Pancreas (tissue), 10 donors: ENCODE measurements around the gene PANK2. TPM values are rescaled to one million over a fixed set of nuclear protein-coding genes. Genes with fewer than 3 reads are reported as not detected.
A peak's percentile ranks its signal among the peaks of the same experiment; 100 is the strongest.
"Not testable (repeated sequence)": the region's sequence is repeated elsewhere in the genome, so short reads cannot be mapped to it uniquely, and the experiment has no call there.

Experiments
- ATAC-seq, 4 donors: fragments of 200-7000 bp; cut with Tn5 transposase; one replicate each; pipeline versions ENCODE4 v1.8.0 to v1.9.1; 2020; ENCODE audit warnings: mild to moderate bottlenecking in 4 of 4, moderate library complexity in 4 of 4
- DNase-seq, 6 donors: peaks; one replicate each; pipeline ENCODE4 v3.0.0-alpha.2; 2020
- FAIRE-seq: peaks from 2 replicates; lab custom pipeline; 2012; peaks lifted over from hg19 to GRCh38; lab: Jason Lieb, UNC
- H3K27ac ChIP-seq, 4 donors: fragments of 200-600 bp; sonication (generic); 1 replicate in 3 of 4; 2 replicates in 1 of 4; pipeline versions ENCODE4 v1.5.0 to v1.8.0; 2020
- H3K27me3 ChIP-seq, 4 donors: fragments of 200-600 bp; one replicate each; pipeline ENCODE4 v1.8.0; 2021
- H3K36me3 ChIP-seq, 3 donors: fragments of 200-600 bp; sonication (generic) in 1 of 3; one replicate each; pipeline versions ENCODE4 v1.5.0 to v1.8.0; 2020 to 2021
- H3K4me1 ChIP-seq, 3 donors: fragments of 200-600 bp; one replicate each; pipeline ENCODE4 v1.8.0; 2021
- H3K4me3 ChIP-seq, 4 donors: fragments of 200-600 bp; sonication (generic) in 2 of 4; one replicate each; pipeline versions ENCODE4 v1.5.0 to v1.8.0; 2020 to 2021
- H3K9me3 ChIP-seq, 4 donors: fragments of 200-600 bp; one replicate each; pipeline ENCODE4 v1.8.0; 2021
- WGBS, 2 donors: extraction: QIAGEN DNeasy Blood & Tissue Kit; methylation state at CpG; one replicate each; pipeline ENCODE4 v1.1.7; 2013; 5-methylcytosine and 5-hydroxymethylcytosine counted together
- intact Hi-C, 3 donors: fragments of 100-400 bp; cut with DNase I; formaldehyde crosslinking; loops; one replicate each; pipeline versions ENCODE4 v1.11.1 to v1.14.2; 2022
- polyA plus RNA-seq, 2 donors: library from polyadenylated mRNA; stranded (reverse); fragments of 200-250 nt; gene quantifications; one replicate each; pipeline ENCODE4 v1.2.3, GENCODE V29; 2013
- total RNA-seq, 6 donors: library from RNA; stranded (reverse); fragmentation: NEBNext Ultra II Directional in 4 of 6; extraction: Animal tissue kit (Norgen Biotek cat#: 25700) in 4 of 6; gene quantifications; one replicate each; pipeline versions ENCODE4 v1.2.1 to v1.2.4, GENCODE V29; 2021 to 2023
- TF ChIP-seq, protein P1 (sequence below), 4 donors: fragments of 200-600 bp; sonication (generic) in 3 of 4; IDR thresholded peaks; one replicate each; pipeline versions ENCODE4 v1.5.0 to v1.8.0; 2021; ENCODE audit warnings: antibody characterized with exemption in 4 of 4
- donor health status: healthy with polysubstance abuse.
- donor health status: DM: no; HTN: no; CAD: no; lungs with moderate emphysema.
- donor health status: DM: no; HTN: no; CAD: no.
- donor health status: control.
- donor health status: control.
- donor health status: Bipolar disorder and iron deficiency.
- donor health status: DM: yes; HTN: yes; CAD: no.
- donor health status: DM: no; HTN: no; CAD: no.
- donor health status: DM: no; HTN: no; CAD: no.
- donor health status: DM: yes; HTN: yes; CAD: no.

The PANK2 gene
- total RNA-seq (10 to 100 TPM; 10.1 to 18.0 (median 12.5) TPM), polyA plus RNA-seq (10 to 100 TPM; 14.6 to 23.4 TPM)

DNA sequence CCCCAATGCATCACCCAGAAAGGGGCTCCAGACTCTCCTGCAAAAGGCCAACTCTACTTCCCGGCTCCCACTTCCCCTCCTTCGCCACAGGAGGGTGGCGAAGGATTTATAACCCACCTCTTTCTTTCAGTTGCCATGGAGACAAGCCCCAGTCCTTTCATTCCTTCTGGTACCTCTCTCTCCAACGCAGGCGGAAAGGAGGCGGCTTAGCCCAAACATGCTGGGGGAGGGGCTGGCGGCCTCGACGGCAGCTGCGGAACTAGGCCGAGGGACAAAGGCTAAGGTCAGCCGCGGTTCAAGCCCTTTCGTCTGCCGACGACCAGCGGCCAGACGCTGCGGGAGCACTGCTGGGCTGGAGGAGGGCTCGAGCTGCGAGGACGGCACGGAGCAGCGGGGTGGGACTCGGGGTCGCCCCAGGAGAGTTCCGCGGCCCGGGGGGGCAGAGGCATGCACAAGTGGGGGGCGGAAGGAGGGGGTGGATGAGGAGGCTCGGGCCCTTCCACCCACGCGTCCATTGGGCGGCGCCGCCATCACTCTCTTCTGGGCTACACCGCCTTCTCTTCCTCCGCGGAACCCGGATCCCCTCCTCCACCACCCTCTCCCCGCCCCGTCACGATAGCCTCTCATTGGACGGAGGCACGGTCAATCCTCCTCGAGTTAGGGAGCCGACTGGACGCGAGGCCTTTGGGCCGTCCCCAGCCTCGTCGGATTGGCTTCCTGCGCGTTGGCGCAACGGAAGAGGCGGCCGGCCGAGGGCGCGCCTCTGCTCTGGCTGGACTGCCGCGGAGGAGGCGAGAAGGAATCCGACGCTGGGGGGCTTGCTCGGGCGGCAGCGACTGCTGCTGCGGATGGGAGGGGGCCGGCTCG, at the start of gene PANK2:
Gene PANK2, plus strand, starts transcription at position 766 of the 867 bp plus-strand sequence.
- intact Hi-C loops: loop anchor here in 1 of 3 donors (10.0 kb wide), 1 partner anchor 196 kb away; no protein-coding TSS in a partner anchor
- FAIRE-seq (peak; percentile 60), DNase-seq (peak; percentile 94 to 99 (median 99)), ATAC-seq (peak; percentile 94 to 99 (median 96))
- TF ChIP-seq, protein P1, sequence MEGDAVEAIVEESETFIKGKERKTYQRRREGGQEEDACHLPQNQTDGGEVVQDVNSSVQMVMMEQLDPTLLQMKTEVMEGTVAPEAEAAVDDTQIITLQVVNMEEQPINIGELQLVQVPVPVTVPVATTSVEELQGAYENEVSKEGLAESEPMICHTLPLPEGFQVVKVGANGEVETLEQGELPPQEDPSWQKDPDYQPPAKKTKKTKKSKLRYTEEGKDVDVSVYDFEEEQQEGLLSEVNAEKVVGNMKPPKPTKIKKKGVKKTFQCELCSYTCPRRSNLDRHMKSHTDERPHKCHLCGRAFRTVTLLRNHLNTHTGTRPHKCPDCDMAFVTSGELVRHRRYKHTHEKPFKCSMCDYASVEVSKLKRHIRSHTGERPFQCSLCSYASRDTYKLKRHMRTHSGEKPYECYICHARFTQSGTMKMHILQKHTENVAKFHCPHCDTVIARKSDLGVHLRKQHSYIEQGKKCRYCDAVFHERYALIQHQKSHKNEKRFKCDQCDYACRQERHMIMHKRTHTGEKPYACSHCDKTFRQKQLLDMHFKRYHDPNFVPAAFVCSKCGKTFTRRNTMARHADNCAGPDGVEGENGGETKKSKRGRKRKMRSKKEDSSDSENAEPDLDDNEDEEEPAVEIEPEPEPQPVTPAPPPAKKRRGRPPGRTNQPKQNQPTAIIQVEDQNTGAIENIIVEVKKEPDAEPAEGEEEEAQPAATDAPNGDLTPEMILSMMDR (IDR thresholded peaks at IDR 0.05): peak in 1 of 4 donors; percentile 19
- Histone ChIP-seq H3K36me3 (no peaks in the 10 kb centered on the region), H3K9me3 (no peaks in the 10 kb centered on the region), H3K4me1 (peaks cover 0 to 23% (median 11%) of the 10 kb centered on the region in 3 donors), H3K27me3 (no peaks in the 10 kb centered on the region), H3K4me3 (peak within 1 kb of the TSS; percentile 85 to 99 (median 95)), H3K27ac (peak within 1 kb of the TSS; percentile 85 to 88 (median 88))
- 1% methylated on average over 60 to 69 of the region's 72 CpGs for WGBS, 2 donors

DNA sequence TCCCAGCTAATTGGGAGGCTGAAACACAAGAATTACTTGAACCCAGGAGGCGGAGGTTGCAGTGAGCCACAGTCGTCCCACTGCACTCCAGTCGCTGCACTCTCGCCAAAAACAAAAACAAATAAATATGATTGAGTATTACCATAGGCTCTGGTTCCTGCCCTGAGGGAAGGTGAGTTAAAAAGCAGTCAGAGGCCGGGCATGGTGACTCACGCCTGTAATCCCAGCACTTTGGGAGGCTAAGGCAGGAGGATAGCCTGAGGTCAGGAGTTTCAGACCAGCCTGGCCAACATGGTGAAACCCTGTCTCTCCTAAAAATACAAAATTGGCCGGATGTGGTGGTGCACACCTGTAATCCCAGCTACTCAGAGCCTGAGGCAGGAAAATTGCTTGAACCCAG, 49.0 kb upstream of the PANK2 start:
- H3K4me1 ChIP-seq, H3K9me3 ChIP-seq, H3K36me3 ChIP-seq, ATAC-seq, H3K4me3 ChIP-seq, DNase-seq, H3K27ac ChIP-seq, H3K27me3 ChIP-seq, intact Hi-C loops, FAIRE-seq: not testable (repeated sequence)
- 94 to 96% methylated on average over 7 of the region's 7 CpGs for WGBS, 2 donors

DNA sequence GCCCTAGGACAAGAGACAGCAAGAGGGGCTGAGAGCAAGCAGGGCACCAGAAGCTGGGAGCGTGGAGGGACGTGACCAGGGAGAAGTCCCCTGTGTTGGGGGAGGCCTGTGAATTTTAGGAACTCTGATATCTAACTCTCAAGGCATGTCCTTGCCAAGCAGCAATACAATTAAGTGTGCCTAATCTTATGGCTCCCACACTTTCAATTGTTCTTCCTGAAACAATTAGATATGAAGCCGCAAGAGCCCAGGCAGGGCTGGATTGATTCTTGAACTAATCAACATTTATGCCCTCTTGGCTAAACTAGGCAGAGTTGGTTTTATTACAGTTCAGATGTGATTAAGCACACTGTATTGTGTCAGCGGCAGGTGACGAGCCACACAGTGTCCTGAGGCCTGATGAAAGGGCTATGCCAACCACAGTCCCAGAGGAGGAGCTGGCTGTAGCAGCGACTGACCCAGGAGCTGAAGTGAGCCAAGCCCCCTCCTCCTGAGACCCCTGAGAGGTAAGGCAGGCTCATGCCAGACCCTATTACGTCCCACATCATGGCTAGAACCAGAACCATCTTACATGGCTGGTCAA, 46.7 kb upstream of the PANK2 start:
- Histone ChIP-seq H3K4me3 (no peak overlapping the region), H3K27ac (no peak overlapping the region)
- WGBS, 2 donors: 84 to 86% methylated on average over 7 of the region's 7 CpGs

DNA sequence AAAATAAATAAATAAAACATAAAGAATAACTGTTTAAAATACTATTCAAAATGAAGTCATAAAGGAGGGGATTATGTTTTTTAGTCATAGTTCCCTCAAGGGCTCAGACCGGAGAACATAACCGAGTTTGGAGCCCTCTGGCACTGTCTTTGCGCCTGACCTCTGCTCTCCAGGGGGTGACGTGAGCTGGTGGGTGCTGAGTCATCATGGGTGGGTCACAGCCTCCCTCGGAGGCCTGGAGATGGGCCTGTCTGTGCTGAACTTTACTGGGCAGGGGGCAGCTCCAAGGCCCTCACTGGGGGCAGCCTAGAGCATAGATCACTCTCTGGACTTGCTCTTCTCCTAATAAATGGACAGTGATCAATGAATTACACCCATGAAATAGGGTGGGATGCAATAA, 45.7 kb upstream of the PANK2 start:
- Histone ChIP-seq H3K4me3 (no peak overlapping the region), H3K27ac (no peak overlapping the region), H3K36me3 (no peaks in the 10 kb centered on the region), H3K9me3 (no peaks in the 10 kb centered on the region), H3K27me3 (no peaks in the 10 kb centered on the region), H3K4me1 (peaks cover 0 to 3% (median 0%) of the 10 kb centered on the region in 3 donors)
- 69 to 76% methylated on average over 5 of the region's 5 CpGs for WGBS, 2 donors
- no peak for ATAC-seq
- DNase-seq: no peak
- TF ChIP-seq, protein P1 (IDR thresholded peaks at IDR 0.05): no peak
- no peak for FAIRE-seq
- intact Hi-C loops: no loop called here

More for the DNA sequence above, 46.7 kb upstream of the PANK2 start:
- no peaks in the 10 kb centered on the region for H3K4me1 ChIP-seq
- ATAC-seq: no peak
- H3K27me3 ChIP-seq: no peaks in the 10 kb centered on the region
- no peaks in the 10 kb centered on the region for H3K36me3 ChIP-seq
- DNase-seq: no peak
- intact Hi-C loops: no loop called here
- no peaks in the 10 kb centered on the region for H3K9me3 ChIP-seq
- TF ChIP-seq, protein P1 (IDR thresholded peaks at IDR 0.05): no peak
- no peak for FAIRE-seq

DNA sequence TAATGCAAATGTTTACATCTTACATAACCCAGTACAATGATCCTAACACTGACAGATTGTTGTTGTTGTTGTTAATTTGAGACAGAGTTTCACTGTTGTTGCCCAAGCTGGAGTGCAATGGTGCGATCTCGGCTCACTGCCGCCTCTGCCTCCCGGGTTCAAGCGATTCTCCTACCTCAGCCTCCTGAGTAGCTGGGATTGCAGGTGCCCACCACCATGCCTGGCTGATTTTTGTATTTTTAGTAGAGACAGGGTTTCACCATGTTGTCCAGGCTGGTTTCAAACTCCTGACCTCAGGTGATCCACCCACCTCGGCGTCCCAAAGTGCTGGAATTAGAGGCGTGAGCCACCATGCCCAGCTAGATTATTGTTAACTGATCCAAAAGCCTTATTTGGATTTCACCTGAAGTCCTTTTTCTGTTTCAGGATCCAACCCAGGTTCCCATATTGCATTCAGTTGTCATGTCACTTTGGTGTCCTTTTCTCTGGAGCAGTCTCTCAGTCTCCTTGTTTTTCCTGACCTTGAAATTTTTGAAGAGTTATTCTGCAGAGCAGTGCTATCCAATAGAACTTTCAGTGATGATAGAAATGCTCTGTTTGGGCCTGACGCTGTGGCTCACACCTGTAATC, 45.1 kb upstream of the PANK2 start:
- WGBS, 2 donors: 92 to 96% methylated on average over 9 of the region's 9 CpGs
- intact Hi-C loops, DNase-seq, H3K27me3 ChIP-seq, H3K36me3 ChIP-seq, FAIRE-seq, H3K4me1 ChIP-seq, H3K9me3 ChIP-seq, H3K4me3 ChIP-seq, H3K27ac ChIP-seq, ATAC-seq: not testable (repeated sequence)
